A673 (cell line): ENCODE results near the gene CFAP100.

ENCODE experiments used
- EZH2 ChIP-seq: fragments of 200-600 bp; sonication (generic); IDR thresholded peaks from 2 replicates; pipeline ENCODE4 v1.6.1; 2017; ENCODE audit warnings: borderline replicate concordance, low read depth, mild to moderate bottlenecking, mixed read lengths, antibody characterized with exemption, low read length; ENCODE audit not compliant: poor library complexity, severe bottlenecking
- TF ChIP-seq, protein P1 (sequence below): fragments of 300-800, 200-600 bp; sonication (generic); conservative IDR thresholded peaks from 2 replicates; pipeline ENCODE4 v1.5.1; 2017; ENCODE audit warnings: low read depth, mild to moderate bottlenecking, antibody characterized with exemption, low read length, moderate library complexity, mixed read lengths

DNA sequence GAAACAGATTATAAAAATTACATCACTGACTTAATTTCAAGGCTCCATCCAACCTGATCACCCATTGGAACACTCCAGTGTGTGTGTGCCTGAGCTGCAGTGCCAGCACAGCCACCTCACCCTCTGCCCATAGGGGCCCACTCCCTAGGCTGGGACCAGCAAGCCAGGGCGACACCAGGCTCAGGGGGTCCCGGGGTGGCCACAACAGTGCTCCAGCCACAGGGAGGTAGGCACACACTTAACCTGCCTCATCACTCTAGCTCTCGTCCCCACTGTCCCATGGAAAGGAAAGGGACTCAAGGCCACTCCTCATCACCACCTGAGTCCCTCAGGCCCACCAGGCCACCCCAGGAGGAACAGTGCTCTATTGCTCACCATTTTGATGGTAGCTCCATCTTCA, 56.0 kb downstream of the CFAP100 start:
- TF ChIP-seq, protein P1, sequence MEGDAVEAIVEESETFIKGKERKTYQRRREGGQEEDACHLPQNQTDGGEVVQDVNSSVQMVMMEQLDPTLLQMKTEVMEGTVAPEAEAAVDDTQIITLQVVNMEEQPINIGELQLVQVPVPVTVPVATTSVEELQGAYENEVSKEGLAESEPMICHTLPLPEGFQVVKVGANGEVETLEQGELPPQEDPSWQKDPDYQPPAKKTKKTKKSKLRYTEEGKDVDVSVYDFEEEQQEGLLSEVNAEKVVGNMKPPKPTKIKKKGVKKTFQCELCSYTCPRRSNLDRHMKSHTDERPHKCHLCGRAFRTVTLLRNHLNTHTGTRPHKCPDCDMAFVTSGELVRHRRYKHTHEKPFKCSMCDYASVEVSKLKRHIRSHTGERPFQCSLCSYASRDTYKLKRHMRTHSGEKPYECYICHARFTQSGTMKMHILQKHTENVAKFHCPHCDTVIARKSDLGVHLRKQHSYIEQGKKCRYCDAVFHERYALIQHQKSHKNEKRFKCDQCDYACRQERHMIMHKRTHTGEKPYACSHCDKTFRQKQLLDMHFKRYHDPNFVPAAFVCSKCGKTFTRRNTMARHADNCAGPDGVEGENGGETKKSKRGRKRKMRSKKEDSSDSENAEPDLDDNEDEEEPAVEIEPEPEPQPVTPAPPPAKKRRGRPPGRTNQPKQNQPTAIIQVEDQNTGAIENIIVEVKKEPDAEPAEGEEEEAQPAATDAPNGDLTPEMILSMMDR, result no peak
- TF ChIP-seq EZH2, result no peak
